ENCODE measurements around the gene TMSB10.
"Not testable (repeated sequence)": the region's sequence is repeated elsewhere in the genome, so short reads cannot be mapped to it uniquely, and the experiment has no call there.

The TMSB10 gene

GRCh38 chr2:84905181-84906107 lies at the start of gene TMSB10:
Gene TMSB10 (plus strand): TSS chr2:84905656.
- no peak for DNase-seq (ENCODE audit: low read depth, low spot score)

- peak; percentile 70 for DNase-seq (ENCODE audit: low read depth, low spot score)
Measured at GRCh38 chr2:84855731-84856130, 49.7 kb upstream of the TMSB10 start.

- DNase-seq (ENCODE audit: low read depth, low spot score): no peak
Measured at GRCh38 chr2:84856787-84857186, 48.7 kb upstream of the TMSB10 start.

- DNase-seq (ENCODE audit: low read depth, low spot score): no peak
Measured at GRCh38 chr2:84857566-84857965, 47.9 kb upstream of the TMSB10 start.

GRCh38 chr2:84858123-84858522 lies 47.3 kb upstream of the TMSB10 start:
- no peak for DNase-seq (ENCODE audit: low read depth, low spot score)

- no peak for DNase-seq (ENCODE audit: low read depth, low spot score)
Measured at GRCh38 chr2:84858937-84859336, 46.5 kb upstream of the TMSB10 start.

- no peak for DNase-seq (ENCODE audit: low read depth, low spot score)
Measured at GRCh38 chr2:84861539-84861938, 43.9 kb upstream of the TMSB10 start.

- no peak for DNase-seq (ENCODE audit: low read depth, low spot score)
Measured at GRCh38 chr2:84862006-84862405, 43.5 kb upstream of the TMSB10 start.

- no peak for DNase-seq (ENCODE audit: low read depth, low spot score)
Measured at GRCh38 chr2:84865181-84865783, 40.2 kb upstream of the TMSB10 start.

GRCh38 chr2:84866122-84866521 lies 39.3 kb upstream of the TMSB10 start:
- DNase-seq (ENCODE audit: low read depth, low spot score): no peak

GRCh38 chr2:84868327-84868726 lies 37.1 kb upstream of the TMSB10 start:
- DNase-seq (ENCODE audit: low read depth, low spot score): not testable (repeated sequence)

GRCh38 chr2:84870306-84870705 lies 35.1 kb upstream of the TMSB10 start:
- DNase-seq (ENCODE audit: low read depth, low spot score): no peak

GRCh38 chr2:84872691-84873090 lies 32.8 kb upstream of the TMSB10 start:
- not testable (repeated sequence) for DNase-seq (ENCODE audit: low read depth, low spot score)

GRCh38 chr2:84873350-84873749 lies 32.1 kb upstream of the TMSB10 start:
- no peak for DNase-seq (ENCODE audit: low read depth, low spot score)

- no peak for DNase-seq (ENCODE audit: low read depth, low spot score)
Measured at GRCh38 chr2:84874381-84875212, 30.9 kb upstream of the TMSB10 start.

- DNase-seq (ENCODE audit: low read depth, low spot score): no peak
Measured at GRCh38 chr2:84875213-84875560, 30.3 kb upstream of the TMSB10 start.

- not testable (repeated sequence) for DNase-seq (ENCODE audit: low read depth, low spot score)
Measured at GRCh38 chr2:84875619-84876018, 29.8 kb upstream of the TMSB10 start.

- DNase-seq (ENCODE audit: low read depth, low spot score): no peak
Measured at GRCh38 chr2:84876369-84876768, 29.1 kb upstream of the TMSB10 start.

GRCh38 chr2:84878459-84878858 lies 27.0 kb upstream of the TMSB10 start:
- DNase-seq (ENCODE audit: low read depth, low spot score): no peak

- DNase-seq (ENCODE audit: low read depth, low spot score): no peak
Measured at GRCh38 chr2:84878896-84879583, 26.4 kb upstream of the TMSB10 start.

GRCh38 chr2:84879584-84880394 lies 25.7 kb upstream of the TMSB10 start:
- DNase-seq (ENCODE audit: low read depth, low spot score): no peak

Measured in iPS DF 19.7 (cell line).